Spleen (tissue), 7 donors: ENCODE results near the gene FUT1.
"Not testable (repeated sequence)": the region's sequence is repeated elsewhere in the genome, so short reads cannot be mapped to it uniquely, and the experiment has no call there.

Experiments
- CTCF ChIP-seq, 11 experiments: fragments of 200-600 bp in 7 of 11; fragments of 450-650 bp in 4 of 11; sonication (generic) in 4 of 11; IDR thresholded peaks in 8 of 11; conservative IDR thresholded peaks in 3 of 11; 1 replicate in 7 of 11; 2 replicates in 4 of 11; pipeline versions ENCODE4 v1.4.0 to v1.8.0; 2016 to 2021; ENCODE audit warnings: antibody characterized with exemption in 11 of 11, inconsistent platforms in 4 of 11, mild to moderate bottlenecking in 1 of 11
- POLR2A ChIP-seq, 3 donors: fragments of 450-650 bp; IDR thresholded peaks; one replicate each; pipeline ENCODE4 v1.5.1; 2017; ENCODE audit warnings: antibody characterized with exemption in 3 of 3, mild to moderate bottlenecking in 1 of 3
- POLR2AphosphoS5 ChIP-seq, 3 donors: sonication (generic); formaldehyde crosslinking; IDR thresholded peaks; one replicate each; pipeline ENCODE4 v1.5.1; 2017; ENCODE audit warnings: antibody characterized with exemption in 3 of 3
- donor health status: DM: no; HTN: no; CAD: no; lungs with moderate emphysema.
- donor health status: DM: no; HTN: no; CAD: no.
- donor health status: DM: no; HTN: no; CAD: no.

- not testable (repeated sequence) for TF ChIP-seq POLR2A (IDR thresholded peaks at IDR 0.05); CTCF (IDR thresholded peaks at IDR 0.05 in 8 of 11, conservative IDR thresholded peaks at IDR 0.05 in 3 of 11); POLR2AphosphoS5 (IDR thresholded peaks at IDR 0.05)
These were observed 34.9 kb upstream of the FUT1 start for GRCh38 chr19:48787331-48787730.
